B cell (primary cell): ENCODE measurements around the gene HIP1.
"Not testable (repeated sequence)": the region's sequence is repeated elsewhere in the genome, so short reads cannot be mapped to it uniquely, and the experiment has no call there.

Experiments used
- EZH2 ChIP-seq: IDR thresholded peaks from 2 replicates; pipeline ENCODE4 v1.6.1; 2012; ENCODE audit warnings: borderline replicate concordance, low read depth, mild to moderate bottlenecking, moderate library complexity, low read length; ENCODE audit not compliant: insufficient read depth, poor library complexity, severe bottlenecking
- TF ChIP-seq, protein P1 (sequence below): fragments of 200-600 bp; IDR thresholded peaks from one replicate; pipeline ENCODE4 v1.8.0; 2022; ENCODE audit warnings: antibody characterized with exemption, mild to moderate bottlenecking

DNA sequence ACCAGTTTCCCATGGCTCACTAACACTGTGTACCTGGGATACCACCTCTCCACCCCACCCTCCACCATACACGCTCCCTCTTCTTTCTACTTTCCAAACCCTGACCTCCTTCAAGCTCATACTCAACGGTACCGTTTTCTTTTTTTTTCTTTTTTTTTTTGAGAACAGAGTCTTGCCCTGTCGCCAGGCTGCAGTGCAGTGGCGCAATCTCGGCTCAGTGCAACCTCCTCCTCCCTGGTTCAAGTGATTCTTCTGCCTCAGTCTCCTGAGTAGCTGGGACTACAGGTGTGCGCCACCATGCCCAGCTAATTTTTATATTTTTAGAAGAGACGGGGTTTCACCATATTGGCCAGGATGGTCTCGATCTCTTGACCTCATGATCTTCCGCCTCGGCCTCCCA is 129.3 kb downstream of the HIP1 start:
- TF ChIP-seq, protein P1, sequence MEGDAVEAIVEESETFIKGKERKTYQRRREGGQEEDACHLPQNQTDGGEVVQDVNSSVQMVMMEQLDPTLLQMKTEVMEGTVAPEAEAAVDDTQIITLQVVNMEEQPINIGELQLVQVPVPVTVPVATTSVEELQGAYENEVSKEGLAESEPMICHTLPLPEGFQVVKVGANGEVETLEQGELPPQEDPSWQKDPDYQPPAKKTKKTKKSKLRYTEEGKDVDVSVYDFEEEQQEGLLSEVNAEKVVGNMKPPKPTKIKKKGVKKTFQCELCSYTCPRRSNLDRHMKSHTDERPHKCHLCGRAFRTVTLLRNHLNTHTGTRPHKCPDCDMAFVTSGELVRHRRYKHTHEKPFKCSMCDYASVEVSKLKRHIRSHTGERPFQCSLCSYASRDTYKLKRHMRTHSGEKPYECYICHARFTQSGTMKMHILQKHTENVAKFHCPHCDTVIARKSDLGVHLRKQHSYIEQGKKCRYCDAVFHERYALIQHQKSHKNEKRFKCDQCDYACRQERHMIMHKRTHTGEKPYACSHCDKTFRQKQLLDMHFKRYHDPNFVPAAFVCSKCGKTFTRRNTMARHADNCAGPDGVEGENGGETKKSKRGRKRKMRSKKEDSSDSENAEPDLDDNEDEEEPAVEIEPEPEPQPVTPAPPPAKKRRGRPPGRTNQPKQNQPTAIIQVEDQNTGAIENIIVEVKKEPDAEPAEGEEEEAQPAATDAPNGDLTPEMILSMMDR, result not testable (repeated sequence)
- TF ChIP-seq EZH2, result not testable (repeated sequence)
